NCI-H345 treated with DMSO at 0.1 percent for 48 hours (cell line): ENCODE measurements around the gene OGN.

Source experiments
- DNase-seq: peaks from one replicate; lab custom pipeline; 2025; ENCODE audit not compliant: unreplicated experiment; lab: John Stamatoyannopoulos, UW

Gene OGN

DNA sequence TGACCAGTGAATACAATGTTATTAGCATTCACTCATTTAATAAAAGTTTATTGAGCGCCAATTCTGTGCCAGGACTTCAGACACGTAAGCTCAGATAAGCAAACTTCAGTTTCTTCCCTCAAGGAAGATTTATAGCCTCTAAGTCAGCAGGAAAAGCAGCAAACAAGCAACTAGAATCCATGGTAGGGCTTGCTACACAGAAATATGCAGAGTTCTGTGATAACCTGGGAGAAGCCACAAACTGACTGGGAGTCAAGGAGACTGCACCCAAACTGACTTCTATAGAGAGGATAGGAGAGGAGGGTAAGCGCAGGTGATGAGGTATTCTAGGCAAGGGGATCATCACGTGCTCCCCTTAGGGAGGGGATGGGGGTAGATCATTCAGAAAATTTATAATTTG lies 1.4 kb upstream of the OGN start:
- DNase-seq: no peak

DNA sequence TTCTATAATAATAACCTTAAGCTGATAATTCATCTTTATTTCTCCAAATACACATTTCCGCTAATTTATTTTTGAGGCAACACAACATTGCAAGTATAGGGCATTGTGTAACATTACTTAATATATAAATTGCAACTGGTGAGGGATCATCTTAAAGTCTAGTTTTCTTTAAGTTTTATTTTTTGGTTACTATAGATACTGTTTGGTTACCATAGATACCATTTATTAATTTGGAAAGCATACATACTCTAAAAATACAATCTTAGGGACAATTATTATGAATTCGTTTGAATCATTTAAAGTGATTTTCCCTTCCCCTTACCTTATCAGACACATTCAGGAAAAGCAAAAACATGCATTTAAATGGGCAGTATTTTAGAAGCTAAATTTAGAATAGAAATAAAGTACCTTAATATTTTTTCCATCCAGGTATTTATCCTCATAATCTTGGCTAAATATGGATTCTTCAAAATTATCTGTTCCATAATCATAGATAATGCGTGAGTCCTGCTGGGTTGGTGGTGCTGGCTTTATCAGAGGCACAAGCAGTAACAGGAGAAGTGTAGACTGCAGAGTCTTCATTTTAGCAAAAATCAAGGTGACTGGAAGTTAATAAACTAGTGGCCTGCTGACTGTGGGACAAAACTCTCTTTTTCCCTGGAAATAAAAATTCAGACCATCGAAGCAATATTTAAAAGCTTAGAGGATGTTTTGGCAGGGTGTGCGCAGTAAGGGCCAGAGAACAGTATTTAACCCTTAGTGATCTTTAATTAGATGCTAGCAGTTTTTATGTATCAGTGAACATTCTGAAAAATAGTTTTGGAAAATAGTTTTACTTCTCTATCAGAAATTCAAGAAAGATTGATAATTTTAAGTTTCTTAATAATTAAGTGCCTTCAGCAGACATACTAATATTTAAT lies 1.3 kb downstream of the OGN start:
- no peak for DNase-seq

DNA sequence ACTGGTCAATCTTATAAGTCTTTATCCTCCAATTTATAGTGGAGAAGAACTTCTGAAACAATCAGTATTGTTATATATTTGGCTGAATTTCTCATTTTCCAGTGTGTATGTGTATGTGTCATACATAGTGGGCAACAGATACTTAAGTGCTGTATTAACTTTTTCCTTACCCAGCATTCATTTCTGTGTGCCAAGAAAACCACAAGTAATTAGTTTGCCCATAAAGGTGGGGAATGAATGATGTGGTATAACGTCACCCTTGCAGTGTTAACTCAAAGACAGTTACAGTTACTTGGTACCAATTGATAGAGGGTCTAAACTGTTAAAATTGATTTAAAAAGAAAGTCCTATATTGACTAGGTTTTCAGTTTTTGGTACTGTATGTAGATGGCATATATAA lies 2.0 kb downstream of the OGN start:
- no peak for DNase-seq

DNA sequence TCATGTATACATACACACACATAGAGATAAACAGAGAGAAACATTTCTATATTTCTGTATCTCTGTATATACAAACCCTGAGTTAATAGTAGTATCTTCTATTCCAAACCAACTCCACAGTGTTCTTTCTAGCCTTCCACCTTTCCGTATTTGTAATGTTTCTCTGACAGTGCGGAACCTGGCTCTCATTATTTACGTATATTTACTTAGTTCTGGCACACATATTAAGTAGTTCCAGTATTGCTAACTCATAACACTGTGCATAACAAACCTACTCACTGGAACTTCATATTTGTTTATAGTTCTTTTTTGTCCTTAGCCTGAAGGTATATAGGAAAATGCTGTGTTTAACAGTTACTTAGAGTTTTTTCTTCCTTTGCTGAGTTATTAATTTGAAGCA lies 6.5 kb downstream of the OGN start:
- no peak for DNase-seq

DNA sequence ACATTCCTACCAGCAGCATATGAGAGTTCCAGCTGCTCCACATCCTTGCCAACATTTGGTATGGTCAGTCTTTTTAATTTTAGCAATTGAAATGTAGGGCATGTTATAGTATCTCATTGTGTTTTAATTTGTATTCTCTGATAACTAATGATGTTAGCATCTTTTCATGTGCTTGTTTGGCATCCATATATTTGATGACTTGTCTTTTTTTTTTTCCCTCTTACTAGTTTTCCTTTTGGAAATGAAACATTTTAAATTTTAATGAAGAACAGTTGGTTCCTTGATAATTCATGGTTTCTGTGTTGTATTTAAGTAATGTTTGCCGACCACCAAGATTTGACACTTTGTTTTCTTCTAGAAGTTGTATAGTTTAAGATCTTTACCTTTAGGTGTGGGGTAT lies 8.8 kb downstream of the OGN start:
- DNase-seq: no peak

DNA sequence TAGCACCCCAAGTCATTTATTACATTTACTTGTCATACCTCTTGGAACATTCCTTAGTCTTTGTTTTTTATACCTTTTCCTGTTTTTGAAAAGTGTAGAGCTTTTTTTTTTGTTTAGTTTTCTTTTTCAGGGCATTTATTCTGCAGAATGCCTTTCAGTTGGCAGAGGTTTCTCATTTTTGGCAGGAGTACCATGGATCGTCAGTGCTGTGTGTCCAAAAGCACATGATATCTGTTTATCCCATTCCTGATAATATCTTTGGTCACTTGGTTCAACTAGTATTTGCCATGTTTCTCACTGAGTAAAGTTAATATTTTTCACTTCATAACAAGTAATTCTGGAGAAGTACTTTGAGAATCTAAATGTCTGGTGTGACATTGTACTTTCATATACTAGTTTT lies 10.7 kb downstream of the OGN start:
- no peak for DNase-seq

DNA sequence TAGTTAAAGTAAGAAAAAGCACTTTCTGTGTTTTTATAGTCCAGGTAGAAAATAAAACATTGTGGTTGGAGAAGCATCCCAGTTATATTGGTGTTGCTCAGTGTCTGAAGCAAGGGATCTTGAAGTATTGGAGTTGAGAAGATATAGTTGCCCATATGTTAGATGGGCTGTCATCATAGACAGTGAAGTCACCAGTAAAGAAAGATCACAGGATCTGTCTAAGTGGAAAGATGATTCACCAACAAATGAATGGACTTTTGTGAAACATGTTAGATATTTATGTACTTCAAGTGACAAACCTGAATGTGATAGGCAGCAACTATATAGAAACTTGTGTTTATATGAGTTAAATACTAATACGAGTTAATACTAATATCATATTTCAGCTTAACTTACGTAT lies 11.7 kb downstream of the OGN start:
- DNase-seq: no peak

DNA sequence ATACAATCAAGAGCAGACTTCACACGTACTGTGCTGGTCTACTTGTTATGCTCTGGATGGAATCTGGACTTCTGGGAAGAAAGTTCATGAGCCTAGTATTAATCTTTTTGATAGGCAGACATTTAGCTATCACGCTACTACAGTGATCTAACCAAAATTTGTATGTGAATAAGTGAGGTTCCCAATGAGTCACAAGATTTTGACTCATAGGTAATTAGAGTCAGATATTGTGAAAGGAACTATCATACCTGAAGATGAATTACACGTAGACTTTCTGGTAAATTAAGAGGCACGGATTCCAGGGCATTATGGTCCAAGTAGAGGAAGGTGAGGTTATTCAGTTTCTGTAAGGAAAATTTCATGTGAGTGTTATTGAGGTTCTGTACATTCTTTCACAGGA lies 18.4 kb downstream of the OGN start:
- DNase-seq: no peak

DNA sequence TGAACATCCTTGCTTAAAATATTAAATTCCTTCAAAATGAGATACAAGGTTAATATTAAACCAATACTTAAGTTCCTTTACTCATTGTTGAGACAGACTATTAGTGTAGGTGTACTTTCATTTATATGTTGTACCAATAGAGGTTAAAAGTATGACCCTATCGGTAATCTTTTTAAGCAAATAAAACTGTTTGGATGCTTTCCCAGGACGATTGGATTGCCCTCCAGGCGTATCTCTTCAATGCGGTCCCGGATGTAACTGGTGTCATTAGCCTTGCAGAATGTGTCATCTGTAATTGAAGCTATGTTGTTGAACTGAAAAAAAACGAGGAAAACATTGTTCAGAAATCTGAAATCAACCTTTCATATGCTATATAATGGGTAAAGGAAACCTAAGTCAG lies 18.9 kb downstream of the OGN start:
- DNase-seq: no peak

DNA sequence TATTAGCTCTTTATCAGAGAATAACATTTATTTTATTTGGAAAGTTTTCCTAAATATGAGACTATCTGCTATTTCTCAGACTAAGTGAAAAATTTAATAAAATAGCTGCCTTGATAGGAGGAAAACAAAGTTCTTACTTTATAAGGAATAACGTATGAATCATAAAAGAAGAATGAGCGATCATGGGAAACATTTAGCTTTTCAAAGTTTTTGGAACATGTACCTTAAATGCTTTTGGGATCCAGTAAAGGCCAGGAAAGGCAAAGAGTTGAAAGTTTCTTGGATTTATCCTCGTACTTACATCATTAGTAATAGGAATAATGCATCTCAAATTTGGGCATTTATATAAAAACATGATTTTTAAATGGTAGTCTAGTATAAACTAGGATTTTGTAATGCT lies 19.4 kb downstream of the OGN start:
- no peak for DNase-seq

DNA sequence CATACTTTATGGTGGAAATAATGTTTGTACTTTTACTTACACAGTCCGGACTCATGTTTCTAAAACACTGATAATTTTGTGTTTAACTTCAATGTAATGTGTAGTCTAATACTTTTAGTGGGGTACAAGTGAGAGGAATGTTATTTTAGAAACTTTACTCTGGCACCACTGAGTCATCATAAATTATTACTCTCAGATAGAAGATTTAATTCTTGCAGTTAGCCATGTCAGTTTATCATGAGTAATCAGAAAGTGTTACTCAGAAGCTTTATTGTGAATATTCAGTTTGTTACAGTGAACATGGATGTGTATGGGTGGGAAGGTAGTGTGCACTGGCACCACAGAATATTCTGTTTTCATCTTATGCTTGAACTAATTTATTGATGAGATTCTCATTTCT lies 20.0 kb downstream of the OGN start:
- DNase-seq: no peak

DNA sequence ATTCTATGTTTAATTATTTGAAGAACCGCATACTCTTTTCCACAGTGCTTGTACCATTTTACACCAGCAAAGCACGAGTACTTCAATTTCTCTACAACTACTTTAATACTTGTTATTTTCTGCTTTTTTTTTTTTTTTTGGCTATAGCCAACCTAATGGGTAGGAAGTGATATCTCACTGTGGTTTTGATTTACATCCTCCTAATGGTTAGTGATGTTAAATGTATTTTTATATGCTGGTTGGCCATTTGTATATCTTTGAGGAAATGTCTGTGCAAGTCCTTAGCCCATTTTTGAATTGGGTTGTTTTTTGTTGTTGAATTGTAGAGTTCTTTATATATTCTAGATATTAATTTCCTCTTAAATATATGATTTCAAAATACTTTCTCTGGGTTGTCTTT lies 22.6 kb downstream of the OGN start:
- DNase-seq: no peak

DNA sequence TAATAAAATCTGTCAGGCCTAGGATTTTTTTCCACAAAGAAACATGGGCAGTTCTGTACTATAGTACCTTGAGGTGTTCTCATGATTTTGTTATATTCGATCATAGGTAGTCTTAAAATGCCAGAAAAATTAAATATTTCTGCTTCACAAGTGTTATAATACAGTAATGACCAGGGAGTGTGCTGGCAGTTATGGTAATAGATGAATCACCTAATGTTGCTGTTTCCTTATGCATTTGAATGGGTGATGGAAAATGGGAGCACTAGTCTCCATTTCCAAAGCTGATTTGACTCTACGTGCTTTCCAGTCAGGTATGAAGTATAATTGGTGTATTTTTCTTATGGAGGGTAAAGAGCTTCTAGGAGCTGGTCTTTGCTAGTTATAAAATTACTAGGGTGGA lies 23.8 kb downstream of the OGN start:
- DNase-seq: no peak

DNA sequence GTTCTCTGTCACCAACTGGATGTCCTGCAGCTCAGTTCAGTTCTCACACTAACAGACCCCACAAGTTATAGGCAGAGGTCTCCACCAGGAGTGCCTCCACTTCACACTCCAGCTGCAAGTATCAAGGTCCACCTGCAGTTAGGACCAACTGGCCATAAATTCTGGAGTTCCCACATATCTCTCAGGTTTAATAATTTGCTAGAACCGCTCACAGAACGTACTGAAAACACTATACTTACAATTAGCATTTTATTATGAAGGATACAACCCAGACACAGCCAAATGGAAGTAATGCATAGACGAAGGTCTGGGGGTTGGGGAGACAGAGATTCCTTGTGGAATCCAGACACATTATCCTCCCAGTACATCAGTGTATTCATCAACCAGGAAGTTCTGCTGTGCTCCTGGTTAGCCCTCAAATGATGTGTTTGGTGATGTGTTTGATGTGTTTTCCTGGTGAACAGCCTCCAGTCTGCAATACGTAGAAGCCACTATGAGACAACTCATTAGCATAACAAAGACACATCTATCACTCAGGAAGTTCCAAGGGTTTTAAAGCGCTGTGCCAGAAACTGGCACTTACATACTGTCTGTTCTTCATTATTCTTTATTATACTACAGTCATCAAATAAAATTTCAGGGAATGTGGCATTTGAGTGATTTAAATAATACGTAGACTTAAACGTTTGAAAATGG lies 25.4 kb downstream of the OGN start:
- DNase-seq: peak; percentile 0

DNA sequence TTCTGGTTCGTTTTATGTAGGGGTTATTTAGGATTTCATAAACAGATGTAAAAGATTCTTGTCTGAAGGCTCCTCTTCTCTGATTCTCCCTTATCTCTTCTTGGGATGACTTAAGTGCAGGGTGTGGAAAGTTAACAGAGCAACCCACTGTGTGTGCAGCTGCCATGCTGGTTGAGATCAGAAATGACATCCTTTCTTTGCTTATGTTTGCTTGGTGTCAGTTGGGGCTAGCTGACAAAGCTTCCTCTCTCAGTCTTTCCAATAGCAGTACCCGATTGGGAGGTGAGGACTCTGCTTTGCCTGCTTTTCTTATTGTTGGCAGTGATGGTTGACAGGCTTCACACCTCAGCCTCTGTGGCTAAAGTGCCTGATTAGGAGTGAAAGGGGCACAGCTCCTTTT lies 26.5 kb downstream of the OGN start:
- DNase-seq: no peak

DNA sequence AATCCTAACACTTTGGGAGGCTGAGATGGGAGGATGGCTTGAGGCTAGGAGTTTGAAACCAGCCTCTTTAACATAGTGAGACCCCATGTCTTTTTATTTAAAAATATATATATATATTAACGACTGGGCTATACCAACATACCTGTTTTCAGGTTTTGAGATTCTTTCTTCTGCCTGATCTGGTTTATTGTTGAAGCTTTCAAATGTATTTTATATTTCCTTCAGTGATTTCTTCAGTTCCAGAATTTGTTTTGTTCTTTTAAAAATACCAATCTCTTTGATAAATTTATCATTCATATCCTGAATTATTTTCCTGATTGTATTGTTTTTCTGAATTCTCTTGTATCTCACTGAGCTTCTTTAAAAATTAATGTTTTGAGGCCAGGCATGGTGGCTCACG lies 31.2 kb downstream of the OGN start:
- no peak for DNase-seq

DNA sequence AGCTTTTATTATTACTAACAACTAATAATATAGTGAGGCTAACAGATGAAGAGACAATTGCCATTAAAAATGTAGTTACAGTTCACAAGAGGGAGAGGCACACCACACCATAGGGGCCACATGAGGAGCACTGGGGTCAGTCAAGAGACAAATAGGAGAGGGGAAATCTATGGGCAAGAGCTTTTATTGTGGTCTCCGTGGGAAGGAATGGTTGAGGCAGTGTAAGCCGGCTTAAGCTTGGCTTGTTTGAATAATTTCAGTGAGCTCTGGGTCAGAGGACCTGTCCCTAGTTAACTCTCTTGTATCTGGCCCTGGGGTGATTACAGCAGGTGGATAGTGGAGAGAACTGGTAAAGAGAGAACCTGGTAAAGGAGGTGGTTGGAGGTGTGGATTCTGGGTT lies 35.3 kb downstream of the OGN start:
- DNase-seq: no peak

DNA sequence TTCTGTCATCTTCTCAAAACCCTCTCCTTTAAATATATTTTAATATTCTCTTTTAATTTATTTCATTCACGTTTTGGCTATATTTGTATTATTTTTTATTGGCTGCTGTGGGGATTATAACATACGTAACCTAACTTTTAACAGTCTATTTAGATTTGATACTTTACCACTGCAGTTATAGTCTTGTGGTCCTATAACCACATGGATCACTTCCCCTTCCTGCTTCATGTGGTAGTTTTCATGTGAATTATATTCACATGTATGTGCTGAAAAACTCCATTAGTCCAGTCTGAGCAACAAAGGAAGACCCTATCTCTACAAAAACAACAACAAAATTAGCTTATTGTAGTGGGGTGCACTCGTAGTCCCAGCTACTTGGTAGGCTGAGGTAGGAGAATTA lies 44.3 kb downstream of the OGN start:
- DNase-seq: no peak

DNA sequence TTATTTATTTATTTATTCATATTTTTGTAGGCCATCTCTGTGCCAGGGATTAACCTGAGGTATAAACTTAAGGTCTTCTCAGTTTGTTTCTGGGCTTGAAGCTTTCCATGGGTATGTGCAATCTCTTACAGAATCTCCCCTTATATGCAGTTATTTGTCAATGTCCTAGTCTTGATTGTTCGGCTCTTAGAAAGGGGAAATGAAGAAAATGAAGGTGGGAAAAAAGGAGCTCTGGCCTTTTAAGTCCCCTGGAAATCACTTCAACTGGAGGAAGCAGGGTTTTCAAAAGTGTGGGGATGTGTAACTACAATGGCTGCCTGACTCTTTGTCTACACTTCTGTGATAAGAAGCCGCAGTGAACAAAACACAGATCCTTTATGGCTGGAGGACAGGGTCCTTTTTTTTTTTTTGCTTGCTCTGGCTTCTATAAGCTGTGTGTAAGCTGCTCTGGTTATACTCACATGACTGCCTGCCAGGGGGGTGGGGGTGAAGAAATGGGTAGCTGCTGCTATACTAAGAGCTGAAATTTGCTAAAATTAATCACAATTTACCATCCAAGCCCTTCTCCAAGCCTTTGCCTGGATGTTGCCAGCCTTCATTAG lies 44.9 kb downstream of the OGN start:
- no peak for DNase-seq

DNA sequence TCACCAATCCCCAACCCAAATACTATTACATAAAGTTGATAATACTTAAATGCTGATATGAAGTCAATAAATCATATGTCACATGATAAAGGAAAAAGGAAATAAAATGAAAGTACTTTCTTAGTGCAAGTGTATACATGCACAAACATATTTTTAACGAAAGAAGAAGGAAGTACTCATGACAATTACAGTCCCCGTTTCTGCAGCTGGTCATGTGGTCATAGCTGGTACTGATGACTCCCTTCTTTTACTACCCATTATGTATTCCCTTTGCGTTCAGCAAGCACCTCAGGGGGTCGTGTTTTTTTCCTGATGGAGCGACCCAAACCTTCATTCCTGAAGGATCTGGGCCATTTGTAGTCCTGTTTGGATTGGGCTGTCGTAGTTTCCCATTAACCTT lies 51.3 kb downstream of the OGN start:
- no peak for DNase-seq

DNA sequence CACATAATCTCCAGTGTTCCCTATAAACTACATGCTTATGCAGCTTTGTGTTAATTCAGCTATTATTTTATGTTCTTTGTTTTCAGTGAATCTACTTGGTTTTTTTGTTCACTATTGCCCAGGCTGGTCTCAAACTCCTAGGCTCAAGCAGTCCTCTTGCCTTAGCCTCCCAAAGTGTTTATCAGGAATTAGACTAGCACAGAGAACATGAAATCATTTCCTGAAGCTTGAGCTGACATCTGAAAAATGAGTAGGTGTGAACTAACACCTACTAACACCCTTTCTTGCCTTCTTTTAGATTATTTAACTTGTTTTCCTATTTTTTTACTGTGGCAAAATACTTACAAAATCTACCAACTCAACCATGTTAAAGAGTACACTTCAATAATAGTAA lies 53.6 kb downstream of the OGN start:
- DNase-seq: no peak
